Stimulated activated memory B cell treated with anti-CD40 and anti-IgM and Interleukin-4, amounts not matched to agents 10 μg/mL and 1 μg/mL and 100 μg/mL, for 72 hours (primary cell): ENCODE measurements around the gene MIR17HG.

Experiments used
- ATAC-seq: fragments of 150-1000 bp; cut with Tn5 transposase; 2 replicates; pipeline ENCODE4 v1.10.0; 2021
- H3K27ac Mint-ChIP-seq: one replicate; pipeline ENCODE4 v1.8.0; 2022; ENCODE audit warnings: mild to moderate bottlenecking, mixed read lengths
- H3K27me3 Mint-ChIP-seq: one replicate; pipeline ENCODE4 v1.8.0; 2022; ENCODE audit warnings: mixed read lengths
- H3K36me3 Mint-ChIP-seq: one replicate; pipeline ENCODE4 v1.8.0; 2022; ENCODE audit warnings: mixed read lengths
- H3K4me1 Mint-ChIP-seq: one replicate; pipeline ENCODE4 v1.8.0; 2022; ENCODE audit warnings: mixed read lengths
- H3K4me3 Mint-ChIP-seq: one replicate; pipeline ENCODE4 v1.8.0; 2022; ENCODE audit warnings: mild to moderate bottlenecking, moderate library complexity, mixed read lengths
- H3K9me3 Mint-ChIP-seq: one replicate; pipeline ENCODE4 v1.8.0; 2022; ENCODE audit warnings: mixed read lengths

MIR17HG gene

GRCh38 chr13:91355099-91355825 is 7.8 kb downstream of the MIR17HG start:
- peaks cover 54% of the 10 kb centered on the region for H3K4me1 Mint-ChIP-seq
- H3K27me3 Mint-ChIP-seq = no peaks in the 10 kb centered on the region
- ATAC-seq = no peak
- H3K27ac Mint-ChIP-seq = no peak overlapping the region
- peaks cover 40% of the 10 kb centered on the region for H3K36me3 Mint-ChIP-seq
- no peaks in the 10 kb centered on the region for H3K9me3 Mint-ChIP-seq
- no peak overlapping the region for H3K4me3 Mint-ChIP-seq

- ATAC-seq = no peak
- no peak overlapping the region for H3K27ac Mint-ChIP-seq
- no peaks in the 10 kb centered on the region for H3K27me3 Mint-ChIP-seq
- no peaks in the 10 kb centered on the region for H3K9me3 Mint-ChIP-seq
- no peak overlapping the region for H3K4me3 Mint-ChIP-seq
- peaks cover 47% of the 10 kb centered on the region for H3K36me3 Mint-ChIP-seq
- H3K4me1 Mint-ChIP-seq = peaks cover 47% of the 10 kb centered on the region
Measured at GRCh38 chr13:91355826-91356710, 8.6 kb downstream of the MIR17HG start.

GRCh38 chr13:91356919-91357612 is 9.6 kb downstream of the MIR17HG start:
- Mint-ChIP-seq H3K4me3 (no peak overlapping the region), H3K36me3 (peaks cover 47% of the 10 kb centered on the region), H3K4me1 (peaks cover 37% of the 10 kb centered on the region), H3K9me3 (no peaks in the 10 kb centered on the region), H3K27ac (no peak overlapping the region), H3K27me3 (no peaks in the 10 kb centered on the region)
- ATAC-seq = no peak

GRCh38 chr13:91357613-91358386 is 10.3 kb downstream of the MIR17HG start:
- no peak overlapping the region for H3K4me3 Mint-ChIP-seq
- H3K36me3 Mint-ChIP-seq = peaks cover 47% of the 10 kb centered on the region
- no peaks in the 10 kb centered on the region for H3K9me3 Mint-ChIP-seq
- H3K27me3 Mint-ChIP-seq = no peaks in the 10 kb centered on the region
- H3K27ac Mint-ChIP-seq = no peak overlapping the region
- no peak for ATAC-seq
- H3K4me1 Mint-ChIP-seq = peaks cover 32% of the 10 kb centered on the region

- Mint-ChIP-seq H3K36me3 (peaks cover 44% of the 10 kb centered on the region), H3K4me3 (no peak overlapping the region), H3K27me3 (no peaks in the 10 kb centered on the region), H3K27ac (no peak overlapping the region), H3K4me1 (peaks cover 32% of the 10 kb centered on the region), H3K9me3 (no peaks in the 10 kb centered on the region)
- peak; percentile 43 for ATAC-seq
Measured at GRCh38 chr13:91358387-91358782, 10.9 kb downstream of the MIR17HG start.

- Mint-ChIP-seq H3K27me3 (no peaks in the 10 kb centered on the region), H3K27ac (no peak overlapping the region), H3K9me3 (no peaks in the 10 kb centered on the region), H3K36me3 (peaks cover 40% of the 10 kb centered on the region), H3K4me3 (no peak overlapping the region), H3K4me1 (peaks cover 30% of the 10 kb centered on the region)
- no peak for ATAC-seq
Measured at GRCh38 chr13:91359111-91359510, 11.6 kb downstream of the MIR17HG start.

- peaks cover 28% of the 10 kb centered on the region for H3K4me1 Mint-ChIP-seq
- no peaks in the 10 kb centered on the region for H3K9me3 Mint-ChIP-seq
- ATAC-seq = no peak
- no peak overlapping the region for H3K4me3 Mint-ChIP-seq
- no peaks in the 10 kb centered on the region for H3K27me3 Mint-ChIP-seq
- no peak overlapping the region for H3K27ac Mint-ChIP-seq
- peaks cover 35% of the 10 kb centered on the region for H3K36me3 Mint-ChIP-seq
Measured at GRCh38 chr13:91359631-91360030, 12.1 kb downstream of the MIR17HG start.

GRCh38 chr13:91360246-91360751 is 12.8 kb downstream of the MIR17HG start:
- Mint-ChIP-seq H3K9me3 (no peaks in the 10 kb centered on the region), H3K27ac (no peak overlapping the region), H3K4me3 (no peak overlapping the region), H3K36me3 (peaks cover 31% of the 10 kb centered on the region), H3K4me1 (peaks cover 24% of the 10 kb centered on the region), H3K27me3 (no peaks in the 10 kb centered on the region)
- no peak for ATAC-seq

GRCh38 chr13:91361755-91362271 is 14.3 kb downstream of the MIR17HG start:
- peaks cover 25% of the 10 kb centered on the region for H3K36me3 Mint-ChIP-seq
- H3K27me3 Mint-ChIP-seq = no peaks in the 10 kb centered on the region
- H3K9me3 Mint-ChIP-seq = no peaks in the 10 kb centered on the region
- no peak for ATAC-seq
- peaks cover 20% of the 10 kb centered on the region for H3K4me1 Mint-ChIP-seq
- no peak overlapping the region for H3K4me3 Mint-ChIP-seq
- no peak overlapping the region for H3K27ac Mint-ChIP-seq

GRCh38 chr13:91362908-91363307 is 15.4 kb downstream of the MIR17HG start:
- no peaks in the 10 kb centered on the region for H3K27me3 Mint-ChIP-seq
- H3K27ac Mint-ChIP-seq = no peak overlapping the region
- H3K36me3 Mint-ChIP-seq = peaks cover 20% of the 10 kb centered on the region
- peaks cover 11% of the 10 kb centered on the region for H3K4me1 Mint-ChIP-seq
- ATAC-seq = no peak
- H3K4me3 Mint-ChIP-seq = no peak overlapping the region
- H3K9me3 Mint-ChIP-seq = no peaks in the 10 kb centered on the region

GRCh38 chr13:91368101-91368500 is 20.6 kb downstream of the MIR17HG start:
- Mint-ChIP-seq H3K27me3 (no peaks in the 10 kb centered on the region), H3K4me1 (peaks cover 5% of the 10 kb centered on the region), H3K27ac (no peak overlapping the region), H3K9me3 (no peaks in the 10 kb centered on the region), H3K4me3 (no peak overlapping the region), H3K36me3 (peaks cover 11% of the 10 kb centered on the region)
- no peak for ATAC-seq

- Mint-ChIP-seq H3K9me3 (no peaks in the 10 kb centered on the region), H3K27me3 (no peaks in the 10 kb centered on the region), H3K4me3 (no peak overlapping the region), H3K4me1 (peaks cover 4% of the 10 kb centered on the region), H3K36me3 (peaks cover 11% of the 10 kb centered on the region), H3K27ac (no peak overlapping the region)
- peak; percentile 56 for ATAC-seq
Measured at GRCh38 chr13:91368676-91369440, 21.4 kb downstream of the MIR17HG start.

GRCh38 chr13:91369441-91369831 is 21.9 kb downstream of the MIR17HG start:
- Mint-ChIP-seq H3K9me3 (no peaks in the 10 kb centered on the region), H3K36me3 (peaks cover 11% of the 10 kb centered on the region), H3K4me1 (peaks cover 5% of the 10 kb centered on the region), H3K27ac (no peak overlapping the region), H3K27me3 (no peaks in the 10 kb centered on the region), H3K4me3 (no peak overlapping the region)
- no peak for ATAC-seq

GRCh38 chr13:91370501-91370900 is 23.0 kb downstream of the MIR17HG start:
- H3K36me3 Mint-ChIP-seq = peaks cover 11% of the 10 kb centered on the region
- no peak overlapping the region for H3K27ac Mint-ChIP-seq
- H3K4me1 Mint-ChIP-seq = peaks cover 16% of the 10 kb centered on the region
- ATAC-seq = no peak
- no peak overlapping the region for H3K4me3 Mint-ChIP-seq
- H3K9me3 Mint-ChIP-seq = no peaks in the 10 kb centered on the region
- no peaks in the 10 kb centered on the region for H3K27me3 Mint-ChIP-seq
